ENCODE measurements around the gene RNASE8. TPM values are rescaled to one million over a fixed set of nuclear protein-coding genes. Genes with fewer than 3 reads are reported as not detected.
"Not testable (repeated sequence)": the region's sequence is repeated elsewhere in the genome, so short reads cannot be mapped to it uniquely, and the experiment has no call there.

RNASE8 gene
- polyA plus RNA-seq, 3 donors, result not detected

- H3K9me3 ChIP-seq (replicated peaks in 1 of 2; ENCODE audit: control insufficient read depth in 1 of 2, insufficient read depth in 1 of 2, low read length in 2 of 2), result no peaks in the 10 kb centered on the region
- no peaks in the 10 kb centered on the region for H3K79me2 ChIP-seq (ENCODE audit: insufficient read depth, low read length)
- Mint-ChIP-seq H3K9me3 (no peaks in the 10 kb centered on the region), H3K4me3 (no peak overlapping the region), H3K36me3 (no peaks in the 10 kb centered on the region), H3K27ac (no peak overlapping the region), H3K27me3 (ENCODE audit: low read depth in 3 of 3) (peaks cover 6 to 12% (median 11%) of the 10 kb centered on the region in 3 donors), H3K4me1 (peaks cover 13% of the 10 kb centered on the region)
- no peaks in the 10 kb centered on the region for H4K20me1 ChIP-seq (ENCODE audit: insufficient read depth, low read length)
- H3K27me3 ChIP-seq (ENCODE audit: control insufficient read depth in 2 of 2, insufficient read depth in 2 of 2, low read length in 2 of 2), result peaks cover 2 to 28% of the 10 kb centered on the region in 2 donors
- no peak overlapping the region for H3K4me3 ChIP-seq (replicated peaks in 1 of 3; ENCODE audit: low read depth in 2 of 3, low read length in 3 of 3)
- DNase-seq, result no peak
- H3K4me1 ChIP-seq (ENCODE audit: control insufficient read depth in 1 of 2, insufficient read depth in 2 of 2, low read length in 2 of 2), result no peaks in the 10 kb centered on the region
- no peaks in the 10 kb centered on the region for H3K36me3 ChIP-seq (replicated peaks in 1 of 2; ENCODE audit: control insufficient read depth in 1 of 2, insufficient read depth in 2 of 2, low read length in 2 of 2)
- intact Hi-C loops (cut with micrococcal nuclease), result no loop called here
- no peak overlapping the region for H3K27ac ChIP-seq (ENCODE audit: low read depth in 1 of 2, low read length in 2 of 2)
- H2AFZ ChIP-seq (ENCODE audit: insufficient read depth, low read depth, low read length, poor library complexity, severe bottlenecking), result no peak overlapping the region
- 71% methylated on average over 3 of the region's 8 CpGs for WGBS (ENCODE audit: insufficient coverage)
- H3K9ac ChIP-seq (ENCODE audit: insufficient read depth, low read length, poor library complexity, severe bottlenecking), result no peak overlapping the region
- no peak overlapping the region for H3K4me2 ChIP-seq (replicated peaks; ENCODE audit: extremely low read depth, low read length, poor library complexity, severe bottlenecking)
- TF ChIP-seq CTCF (IDR thresholded peaks at IDR 0.05), result no peak
These were observed 17.2 kb upstream of the RNASE8 start for GRCh38 chr14:21040370-21040925.

GRCh38 chr14:21040941-21041340, 16.7 kb upstream of the RNASE8 start:
- H3K79me2 ChIP-seq (ENCODE audit: insufficient read depth, low read length); H3K27ac ChIP-seq (ENCODE audit: low read depth in 1 of 2, low read length in 2 of 2); H3K9me3 ChIP-seq (replicated peaks in 1 of 2; ENCODE audit: control insufficient read depth in 1 of 2, insufficient read depth in 1 of 2, low read length in 2 of 2); H3K9me3 Mint-ChIP-seq; intact Hi-C loops (cut with micrococcal nuclease); H4K20me1 ChIP-seq (ENCODE audit: insufficient read depth, low read length); H3K4me3 ChIP-seq (replicated peaks in 1 of 3; ENCODE audit: low read depth in 2 of 3, low read length in 3 of 3); H3K27ac Mint-ChIP-seq; H3K36me3 Mint-ChIP-seq; H3K4me2 ChIP-seq (replicated peaks; ENCODE audit: extremely low read depth, low read length, poor library complexity, severe bottlenecking); H3K36me3 ChIP-seq (replicated peaks in 1 of 2; ENCODE audit: control insufficient read depth in 1 of 2, insufficient read depth in 2 of 2, low read length in 2 of 2); H3K9ac ChIP-seq (ENCODE audit: insufficient read depth, low read length, poor library complexity, severe bottlenecking); H3K4me3 Mint-ChIP-seq; H3K4me1 ChIP-seq (ENCODE audit: control insufficient read depth in 1 of 2, insufficient read depth in 2 of 2, low read length in 2 of 2); DNase-seq; H2AFZ ChIP-seq (ENCODE audit: insufficient read depth, low read depth, low read length, poor library complexity, severe bottlenecking): not testable (repeated sequence)
- peaks cover 2 to 31% of the 10 kb centered on the region in 2 donors for H3K27me3 ChIP-seq (ENCODE audit: control insufficient read depth in 2 of 2, insufficient read depth in 2 of 2, low read length in 2 of 2)
- peaks cover 13% of the 10 kb centered on the region for H3K4me1 Mint-ChIP-seq
- H3K27me3 Mint-ChIP-seq (ENCODE audit: low read depth in 3 of 3), result peaks cover 6 to 12% (median 11%) of the 10 kb centered on the region in 3 donors
- WGBS (ENCODE audit: insufficient coverage), result 86% methylated on average over 3 of the region's 3 CpGs

Measured in CD14-positive monocyte (primary cell).